ENCODE results near the gene GABRA4.

DNA sequence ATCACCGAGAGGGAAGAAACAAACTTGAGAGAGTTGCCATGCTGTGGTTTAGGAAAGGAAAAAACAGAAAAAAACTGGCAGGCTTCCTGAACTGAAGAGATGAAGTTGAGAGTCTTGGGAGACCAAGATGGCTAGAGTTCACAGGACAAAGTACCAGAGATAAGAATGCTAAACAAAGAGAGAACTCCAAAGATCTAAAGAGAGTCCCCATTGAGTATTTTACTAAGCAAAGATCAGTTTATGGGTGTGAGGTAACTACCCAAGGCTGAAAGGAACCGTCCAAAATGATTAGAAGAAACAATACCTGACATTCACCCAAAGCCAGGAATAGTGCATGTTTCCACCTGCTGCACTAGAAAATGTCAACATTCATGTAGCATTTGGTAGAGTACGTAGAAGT lies 62.5 kb downstream of the GABRA4 start:
- no peak for TF ChIP-seq POLR2A (IDR thresholded peaks at IDR 0.05; ENCODE audit: extremely low read depth, insufficient read length)
- TF ChIP-seq, protein P1, sequence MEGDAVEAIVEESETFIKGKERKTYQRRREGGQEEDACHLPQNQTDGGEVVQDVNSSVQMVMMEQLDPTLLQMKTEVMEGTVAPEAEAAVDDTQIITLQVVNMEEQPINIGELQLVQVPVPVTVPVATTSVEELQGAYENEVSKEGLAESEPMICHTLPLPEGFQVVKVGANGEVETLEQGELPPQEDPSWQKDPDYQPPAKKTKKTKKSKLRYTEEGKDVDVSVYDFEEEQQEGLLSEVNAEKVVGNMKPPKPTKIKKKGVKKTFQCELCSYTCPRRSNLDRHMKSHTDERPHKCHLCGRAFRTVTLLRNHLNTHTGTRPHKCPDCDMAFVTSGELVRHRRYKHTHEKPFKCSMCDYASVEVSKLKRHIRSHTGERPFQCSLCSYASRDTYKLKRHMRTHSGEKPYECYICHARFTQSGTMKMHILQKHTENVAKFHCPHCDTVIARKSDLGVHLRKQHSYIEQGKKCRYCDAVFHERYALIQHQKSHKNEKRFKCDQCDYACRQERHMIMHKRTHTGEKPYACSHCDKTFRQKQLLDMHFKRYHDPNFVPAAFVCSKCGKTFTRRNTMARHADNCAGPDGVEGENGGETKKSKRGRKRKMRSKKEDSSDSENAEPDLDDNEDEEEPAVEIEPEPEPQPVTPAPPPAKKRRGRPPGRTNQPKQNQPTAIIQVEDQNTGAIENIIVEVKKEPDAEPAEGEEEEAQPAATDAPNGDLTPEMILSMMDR (IDR thresholded peaks at IDR 0.05; ENCODE audit: low read depth, low read length): no peak
- TF ChIP-seq, protein P2, sequence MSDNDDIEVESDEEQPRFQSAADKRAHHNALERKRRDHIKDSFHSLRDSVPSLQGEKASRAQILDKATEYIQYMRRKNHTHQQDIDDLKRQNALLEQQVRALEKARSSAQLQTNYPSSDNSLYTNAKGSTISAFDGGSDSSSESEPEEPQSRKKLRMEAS (IDR thresholded peaks at IDR 0.05; ENCODE audit: low read depth, low read length): no peak

All from NB4 (cell line).